K562 (cell line): ENCODE measurements around the gene KASH5. TPM values are rescaled to one million over a fixed set of nuclear protein-coding genes. Genes with fewer than 3 reads are reported as not detected.

ENCODE experiments used
- E2F5 ChIP-seq: sonication (generic); formaldehyde crosslinking; IDR thresholded peaks from 2 replicates; pipeline ENCODE4 v1.8.0; 2022; ENCODE audit warnings: mild to moderate bottlenecking, missing genetic modification reagents
- E4F1 ChIP-seq: fragments of 250-450 bp; sonication (Bioruptor Pico); IDR thresholded peaks from 2 replicates; pipeline ENCODE4 v1.5.0; 2021; ENCODE audit warnings: mild to moderate bottlenecking, borderline replicate concordance
- FOXP1 ChIP-seq: sonication (generic); formaldehyde crosslinking; IDR thresholded peaks from 2 replicates; pipeline ENCODE4 v1.8.0; 2022; ENCODE audit warnings: mild to moderate bottlenecking, missing genetic modification reagents
- KLF6 ChIP-seq: fragments of 250-450 bp; sonication (Bioruptor Pico); IDR thresholded peaks from 2 replicates; pipeline ENCODE4 v1.4.0; 2020; ENCODE audit warnings: mild to moderate bottlenecking, moderate library complexity, borderline replicate concordance
- LCOR ChIP-seq: sonication (generic); formaldehyde crosslinking; IDR thresholded peaks from 2 replicates; pipeline ENCODE4 v1.8.0; 2022; ENCODE audit warnings: mild to moderate bottlenecking, missing genetic modification reagents
- MEF2D ChIP-seq: conservative IDR thresholded peaks from 2 replicates; pipeline ENCODE4 v1.6.1; 2016; ENCODE audit warnings: low read depth, missing genetic modification characterization, missing compliant biosample characterization
- MNT ChIP-seq, 2 experiments: fragments of 450-650 bp; conservative IDR thresholded peaks; 2 replicates each; pipeline ENCODE4 v1.6.1; 2017; ENCODE audit warnings: mild to moderate bottlenecking in 2 of 2, moderate library complexity in 2 of 2
- PTRF ChIP-seq: fragments of 450-650 bp; IDR thresholded peaks from 2 replicates; pipeline ENCODE4 v1.6.1; 2016; ENCODE audit warnings: mild to moderate bottlenecking, missing genetic modification characterization, missing compliant biosample characterization
- TAF7 ChIP-seq: fragments of 450-650 bp; IDR thresholded peaks from 2 replicates; pipeline ENCODE4 v1.6.1; 2016; ENCODE audit warnings: missing genetic modification characterization, missing compliant biosample characterization
- ZBED1 ChIP-seq: IDR thresholded peaks from 2 replicates; pipeline ENCODE4 v1.6.1; 2014
- ZBTB33 ChIP-seq: sonication (generic); formaldehyde crosslinking; IDR thresholded peaks from 2 replicates; pipeline ENCODE4 v1.8.1; 2023; ENCODE audit warnings: mild to moderate bottlenecking, missing genetic modification reagents
- ZNF584 ChIP-seq: fragments of 200-800 bp; sonication (Bioruptor generic); IDR thresholded peaks from 2 replicates; pipeline ENCODE4 v1.6.1; 2016; ENCODE audit warnings: low read depth, mild to moderate bottlenecking, missing genetic modification characterization, missing compliant biosample characterization
- ZNF592 ChIP-seq: fragments of 450-650 bp; IDR thresholded peaks from 2 replicates; pipeline ENCODE4 v1.6.1; 2017; ENCODE audit warnings: antibody characterized with exemption, mild to moderate bottlenecking
- polyA plus RNA-seq, 8 experiments: library from polyadenylated mRNA; depleted of rRNA in 4 of 8; stranded (reverse) in 5 of 8; unstranded in 3 of 8; fragments of >200 nt; fragmentation: Nextera tagmentation in 2 of 8; fragmentation: Illumina TruSeq in 1 of 8; extraction: Ambion mirVana in 2 of 8; extraction: Trizol in 1 of 8; gene quantifications; 2 replicates each; pipeline versions ENCODE4 v1.2.1 to v1.2.3, GENCODE V29; 2011 to 2014; ENCODE audit warnings: inconsistent platforms in 1 of 8, missing spikeins in 1 of 8
- total RNA-seq, 7 experiments: library from RNA; depleted of rRNA in 6 of 7; stranded (reverse); fragments of >200 nt in 6 of 7; fragmentation: Illumina TruSeq in 2 of 7; extraction: Trizol in 2 of 7; gene quantifications; 2 replicates each; pipeline versions ENCODE4 v1.2.1 to v1.2.3, GENCODE V29; 2011 to 2021; ENCODE audit warnings: low replicate concordance in 1 of 7

Gene KASH5
- total and polyA plus RNA-seq, 9 of the 15 experiments (the other 6 are each of a cell fraction or from before 2014, with no cell fraction given): 0.07 to 0.84 (median 0.34) TPM; not detected in 1

- 0 out of 2 replicates have a peak, but pooled peaks have one; percentile 34 for TF ChIP-seq LCOR (CRISPR knock-in tag)
- TF ChIP-seq FOXP1 (CRISPR knock-in tag): peak; percentile 75; the same call in 1 of the 2 replicates
- peak; percentile 64; the same call in 1 of the 2 replicates for TF ChIP-seq MEF2D
- no peak for TF ChIP-seq TAF7 (tag)
- TF ChIP-seq ZBTB33 (CRISPR knock-in tag): peak; percentile 75
- TF ChIP-seq PTRF: no peak
- peak in 1 of 2 experiments; percentile 46; a peak in 1 of 4 replicates for TF ChIP-seq MNT (conservative IDR thresholded peaks at IDR 0.05)
- TF ChIP-seq E4F1 (CRISPR knock-in tag): no peak
- TF ChIP-seq KLF6 (CRISPR knock-in tag): peak; percentile 48; the same call in 1 of the 2 replicates
- TF ChIP-seq ZNF592: peak; percentile 95
- TF ChIP-seq ZNF584 (CRISPR knock-in tag): 0 out of 2 replicates have a peak, but pooled peaks have one; percentile 48
- TF ChIP-seq E2F5 (CRISPR knock-in tag): peak; percentile 94; the same call in 1 of the 2 replicates
- 0 out of 2 replicates have a peak, but pooled peaks have one; percentile 34 for TF ChIP-seq ZBED1
Measured at GRCh38 chr19:49422407-49423070, 34.5 kb downstream of the KASH5 start (continued).
